KOPT-K1 (cell line): ENCODE measurements around the gene ATRNL1.

Source experiments
- H3K27ac ChIP-seq: fragments of 200-600 bp; sonication (generic); 2 replicates; pipeline ENCODE4 v1.5.1; 2016; ENCODE audit warnings: antibody characterized with exemption, mild to moderate bottlenecking, low read depth, low read length; ENCODE audit not compliant: poor library complexity, severe bottlenecking
- H3K36me3 ChIP-seq: fragments of 200-600 bp; sonication (generic); 2 replicates; pipeline ENCODE4 v1.5.1; 2017; ENCODE audit warnings: antibody characterized with exemption, mild to moderate bottlenecking, low read length, moderate library complexity; ENCODE audit not compliant: insufficient read depth
- H3K9me3 ChIP-seq: fragments of 200-600 bp; sonication (generic); 2 replicates; pipeline ENCODE4 v1.5.1; 2017; ENCODE audit warnings: antibody characterized with exemption, low read length, mild to moderate bottlenecking; ENCODE audit not compliant: insufficient read depth, poor library complexity, severe bottlenecking

The ATRNL1 gene

GRCh38 chr10:115956225-115957011, 863.3 kb downstream of the ATRNL1 start:
- Histone ChIP-seq H3K36me3 (no peaks in the 10 kb centered on the region), H3K27ac (no peak overlapping the region)

GRCh38 chr10:115957012-115957399, 863.8 kb downstream of the ATRNL1 start:
- H3K36me3 ChIP-seq: no peaks in the 10 kb centered on the region
- no peaks in the 10 kb centered on the region for H3K9me3 ChIP-seq
- H3K27ac ChIP-seq: no peak overlapping the region

More at GRCh38 chr10:115956225-115957011, 863.3 kb downstream of the ATRNL1 start:
- no peaks in the 10 kb centered on the region for H3K9me3 ChIP-seq

GRCh38 chr10:115957786-115958442, 864.7 kb downstream of the ATRNL1 start:
- H3K9me3 ChIP-seq: no peaks in the 10 kb centered on the region
- no peak overlapping the region for H3K27ac ChIP-seq
- no peaks in the 10 kb centered on the region for H3K36me3 ChIP-seq

- Histone ChIP-seq H3K27ac (no peak overlapping the region), H3K36me3 (no peaks in the 10 kb centered on the region), H3K9me3 (no peaks in the 10 kb centered on the region)
These were observed 870.7 kb downstream of the ATRNL1 start for GRCh38 chr10:115963848-115964247.

DNA sequence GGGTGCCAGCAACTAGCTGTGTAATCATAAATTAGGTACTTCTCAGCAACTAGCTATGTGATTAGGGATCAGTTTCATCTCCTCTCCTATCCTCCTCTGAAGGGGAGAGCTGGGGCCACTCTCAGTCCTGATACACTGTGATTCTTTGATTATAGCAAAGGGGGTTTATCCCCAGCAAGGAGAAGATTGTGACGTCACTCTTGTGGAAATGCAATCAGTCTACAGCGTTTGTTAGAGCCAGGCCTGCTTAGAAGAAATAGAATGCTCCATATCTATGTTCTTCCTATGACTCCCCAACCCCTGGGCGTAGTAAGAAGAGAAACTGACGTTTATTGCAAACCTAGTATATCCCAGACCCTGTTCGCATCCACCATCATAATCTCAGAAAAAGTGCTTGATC, 871.7 kb downstream of the ATRNL1 start:
- Histone ChIP-seq H3K27ac (no peak overlapping the region), H3K9me3 (no peaks in the 10 kb centered on the region), H3K36me3 (no peaks in the 10 kb centered on the region)

- Histone ChIP-seq H3K27ac (no peak overlapping the region), H3K9me3 (no peaks in the 10 kb centered on the region), H3K36me3 (no peaks in the 10 kb centered on the region)
These were observed 872.2 kb downstream of the ATRNL1 start for GRCh38 chr10:115965376-115965775.

GRCh38 chr10:115968236-115968635, 875.1 kb downstream of the ATRNL1 start:
- H3K36me3 ChIP-seq: no peaks in the 10 kb centered on the region
- no peak overlapping the region for H3K27ac ChIP-seq
- no peaks in the 10 kb centered on the region for H3K9me3 ChIP-seq

DNA sequence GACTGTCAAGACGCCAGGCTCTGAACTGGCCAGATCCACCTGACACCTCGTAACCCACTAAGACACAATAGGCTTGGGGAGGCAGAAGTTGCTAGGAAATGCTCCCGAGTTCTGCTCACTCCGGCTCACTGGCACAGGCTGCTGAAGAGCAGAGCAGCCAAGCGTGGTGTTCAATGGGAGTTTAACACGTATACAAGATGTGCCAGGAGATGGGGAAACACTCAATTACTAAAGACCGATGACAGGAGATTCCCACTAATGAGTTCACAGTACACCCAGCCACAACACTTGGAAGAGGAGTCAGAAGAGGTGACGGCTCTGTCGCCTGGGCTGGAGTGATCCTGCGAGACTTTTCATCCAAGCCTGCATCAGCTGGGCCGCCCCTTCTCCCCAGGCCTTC, 876.4 kb downstream of the ATRNL1 start:
- no peaks in the 10 kb centered on the region for H3K9me3 ChIP-seq
- H3K27ac ChIP-seq: no peak overlapping the region
- H3K36me3 ChIP-seq: no peaks in the 10 kb centered on the region

- Histone ChIP-seq H3K36me3 (no peaks in the 10 kb centered on the region), H3K27ac (no peak overlapping the region), H3K9me3 (no peaks in the 10 kb centered on the region)
These were observed 878.8 kb downstream of the ATRNL1 start for GRCh38 chr10:115971921-115972320.

DNA sequence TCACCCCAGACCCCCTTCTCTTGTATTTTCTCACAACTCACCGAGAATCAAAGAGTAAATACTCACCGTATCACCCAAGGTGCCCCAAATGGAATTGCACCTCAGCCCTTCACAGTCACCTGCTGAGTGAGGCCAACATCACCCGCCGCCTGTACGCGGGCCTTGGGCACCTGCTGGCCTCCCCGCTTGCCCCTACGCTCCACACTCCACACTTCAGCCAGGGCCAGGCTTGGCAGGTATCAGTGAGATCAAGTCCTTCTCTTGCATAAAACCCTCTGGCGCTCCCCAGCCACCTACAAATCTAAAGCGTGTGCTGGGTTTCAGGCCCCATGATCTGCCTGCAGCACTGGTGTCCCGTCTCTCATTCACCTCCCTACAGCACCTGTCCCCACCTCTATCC, 879.3 kb downstream of the ATRNL1 start:
- Histone ChIP-seq H3K9me3 (no peaks in the 10 kb centered on the region), H3K36me3 (no peaks in the 10 kb centered on the region), H3K27ac (no peak overlapping the region)

GRCh38 chr10:115974351-115974750, 881.2 kb downstream of the ATRNL1 start:
- H3K9me3 ChIP-seq: no peaks in the 10 kb centered on the region
- H3K36me3 ChIP-seq: no peaks in the 10 kb centered on the region
- H3K27ac ChIP-seq: no peak overlapping the region

- no peaks in the 10 kb centered on the region for H3K36me3 ChIP-seq
- H3K9me3 ChIP-seq: no peaks in the 10 kb centered on the region
- no peak overlapping the region for H3K27ac ChIP-seq
These were observed 881.8 kb downstream of the ATRNL1 start for GRCh38 chr10:115974816-115975430.

DNA sequence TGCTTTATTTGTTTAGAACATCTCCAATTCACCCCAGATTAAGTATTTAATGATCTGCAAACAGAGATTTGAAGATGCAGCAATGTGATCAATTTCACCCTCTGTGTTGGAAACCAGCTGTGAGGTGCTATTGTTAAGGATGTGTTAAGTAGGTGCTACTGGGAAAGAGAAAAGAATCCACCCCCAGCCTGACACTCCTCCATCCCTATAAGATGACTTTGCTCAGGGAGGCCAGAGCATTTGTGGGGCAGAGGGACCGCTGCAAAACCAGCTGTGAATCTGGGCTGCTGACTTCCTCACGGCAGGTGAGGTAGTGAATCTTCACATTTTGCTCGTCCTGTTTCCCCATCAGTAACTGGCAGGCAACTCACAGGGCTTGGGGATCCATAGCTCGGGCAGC, 882.3 kb downstream of the ATRNL1 start:
- H3K9me3 ChIP-seq: no peaks in the 10 kb centered on the region
- H3K36me3 ChIP-seq: no peaks in the 10 kb centered on the region
- no peak overlapping the region for H3K27ac ChIP-seq

GRCh38 chr10:115976342-115976741, 883.2 kb downstream of the ATRNL1 start:
- Histone ChIP-seq H3K9me3 (no peaks in the 10 kb centered on the region), H3K27ac (no peak overlapping the region), H3K36me3 (no peaks in the 10 kb centered on the region)

GRCh38 chr10:115977855-115978254, 884.7 kb downstream of the ATRNL1 start:
- no peaks in the 10 kb centered on the region for H3K9me3 ChIP-seq
- H3K36me3 ChIP-seq: no peaks in the 10 kb centered on the region
- H3K27ac ChIP-seq: no peak overlapping the region
